PC-9 (cell line): Measurements from ENCODE around the gene SYNM. TPM values are rescaled to one million over a fixed set of nuclear protein-coding genes. Genes with fewer than 3 reads are reported as not detected.

Experiments
- BruUV-seq: library from RNA; stranded (reverse); fragments of 400-500 nt; replicated peaks from 2 replicates; lab custom pipeline; 2021; lab: Mats Ljungman, UMichigan
- CTCF ChIA-PET: fragments of 300-600 bp; sonication (Branson Sonifier 250); formaldehyde crosslinking; loops from one replicate; lab custom pipeline; 2022; ENCODE audit warnings: antibody characterized with exemption; lab: Charles Lee
- POLR2A ChIA-PET: fragments of 300-600 bp; sonication (Branson Sonifier 250); formaldehyde crosslinking; loops from one replicate; lab custom pipeline; 2022; ENCODE audit warnings: antibody characterized with exemption; ENCODE audit not compliant: unreplicated experiment; lab: Charles Lee
- DNase-seq, 2 experiments: peaks; one replicate each; pipeline versions ENCODE4 v3.0.0 to v3.0.0-alpha.2; 2015 to 2022; ENCODE audit warnings: mixed read lengths in 1 of 2
- H2AFZ ChIP-seq: fragments of 200-600 bp; sonication (generic); 2 replicates; pipeline ENCODE4 v1.8.1; 2017; ENCODE audit warnings: antibody characterized with exemption
- H3F3A ChIP-seq: fragments of 200-600 bp; sonication (generic); 2 replicates; pipeline ENCODE4 v1.8.1; 2017; ENCODE audit warnings: antibody characterized with exemption, mild to moderate bottlenecking, low read depth; ENCODE audit not compliant: insufficient read depth
- H3K27ac ChIP-seq: fragments of 200-600 bp; sonication (generic); 2 replicates; pipeline ENCODE4 v1.6.1; 2016; ENCODE audit warnings: mixed run types
- H3K27me3 ChIP-seq: fragments of 200-600 bp; sonication (generic); 2 replicates; pipeline ENCODE4 v1.6.1; 2016; ENCODE audit warnings: low read depth, mixed run types; ENCODE audit not compliant: insufficient read depth
- H3K36me3 ChIP-seq: fragments of 200-600 bp; sonication (generic); 2 replicates; pipeline ENCODE4 v1.6.1; 2016; ENCODE audit warnings: low read depth, mixed run types
- H3K4me1 ChIP-seq: fragments of 200-600 bp; sonication (generic); replicated peaks from 2 replicates; pipeline ENCODE4 v1.6.1; 2016; ENCODE audit warnings: mixed run types; ENCODE audit not compliant: insufficient read depth
- H3K4me2 ChIP-seq: fragments of 200-600 bp; sonication (generic); 2 replicates; pipeline ENCODE4 v1.6.1; 2017; ENCODE audit warnings: mixed run types
- H3K4me3 ChIP-seq: fragments of 200-600 bp; sonication (generic); 2 replicates; pipeline ENCODE4 v1.6.1; 2016; ENCODE audit warnings: mixed run types
- H3K79me2 ChIP-seq: fragments of 200-600 bp; sonication (generic); 2 replicates; pipeline ENCODE4 v1.6.1; 2017; ENCODE audit warnings: low read depth, mixed run types
- H3K9me2 ChIP-seq: fragments of 200-600 bp; sonication (generic); 2 replicates; pipeline ENCODE4 v1.8.1; 2017; ENCODE audit warnings: mild to moderate bottlenecking; ENCODE audit not compliant: insufficient read depth
- H3K9me3 ChIP-seq: fragments of 200-600 bp; sonication (generic); 2 replicates; pipeline ENCODE4 v1.8.1; 2016; ENCODE audit warnings: low read depth; ENCODE audit not compliant: insufficient read depth
- H4K20me1 ChIP-seq: fragments of 200-600 bp; sonication (generic); 2 replicates; pipeline ENCODE4 v1.8.1; 2017; ENCODE audit not compliant: insufficient read depth
- EZH2 ChIP-seq: fragments of 200-600 bp; sonication (generic); IDR thresholded peaks from 2 replicates; pipeline ENCODE4 v1.8.0; 2017; ENCODE audit warnings: antibody characterized with exemption, low read depth
- intact Hi-C: fragments of 100-400 bp; cut with micrococcal nuclease; formaldehyde crosslinking; loops from one replicate; pipeline ENCODE4 v1.10.0; 2022; ENCODE audit not compliant: unreplicated experiment
- total RNA-seq: library from RNA; stranded (reverse); gene quantifications from 2 replicates; pipeline ENCODE4 v1.2.3, GENCODE V29; 2021
- TF ChIP-seq, protein P1 (sequence below): fragments of 200-600 bp; sonication (generic); conservative IDR thresholded peaks from 2 replicates; pipeline ENCODE4 v1.6.1; 2017; ENCODE audit warnings: mixed run types, antibody characterized with exemption, mild to moderate bottlenecking, moderate library complexity

SYNM gene
- total RNA-seq, 1 experiment from 2014 or later = 2.4 TPM

DNA sequence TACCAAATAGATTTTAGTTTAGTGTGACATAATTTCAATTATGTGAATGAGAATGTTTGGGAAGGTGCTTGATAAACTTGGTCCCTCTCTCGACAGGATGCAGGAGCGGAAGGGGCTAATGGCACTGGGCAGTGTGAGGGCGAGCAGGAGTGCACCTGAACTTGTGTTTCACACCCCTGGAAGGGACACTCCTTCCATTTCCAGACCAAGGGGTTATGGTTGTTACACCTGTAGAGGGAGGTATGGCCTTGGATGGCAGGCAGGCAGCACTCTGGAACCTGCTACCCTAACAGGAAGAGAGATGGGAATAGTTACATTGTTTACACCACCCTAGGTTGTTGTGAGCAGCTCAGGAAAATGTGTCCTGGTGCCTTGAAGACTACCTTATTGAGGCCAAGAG, 22.1 kb downstream of the SYNM start:
- Histone ChIP-seq H3K4me3 (no peak overlapping the region), H3F3A (peaks cover 27% of the 10 kb centered on the region), H3K4me1 (peaks cover 38% of the 10 kb centered on the region), H3K9me2 (no peaks in the 10 kb centered on the region), H3K79me2 (no peaks in the 10 kb centered on the region), H3K9me3 (no peaks in the 10 kb centered on the region), H2AFZ (no peak overlapping the region), H4K20me1 (no peaks in the 10 kb centered on the region), H3K27me3 (no peaks in the 10 kb centered on the region), H3K27ac (no peak overlapping the region), H3K4me2 (no peak overlapping the region), H3K36me3 (no peaks in the 10 kb centered on the region)
- no peak for DNase-seq
- ChIA-PET CTCF (no interaction called here), POLR2A (no interaction called here)
- TF ChIP-seq, protein P1, sequence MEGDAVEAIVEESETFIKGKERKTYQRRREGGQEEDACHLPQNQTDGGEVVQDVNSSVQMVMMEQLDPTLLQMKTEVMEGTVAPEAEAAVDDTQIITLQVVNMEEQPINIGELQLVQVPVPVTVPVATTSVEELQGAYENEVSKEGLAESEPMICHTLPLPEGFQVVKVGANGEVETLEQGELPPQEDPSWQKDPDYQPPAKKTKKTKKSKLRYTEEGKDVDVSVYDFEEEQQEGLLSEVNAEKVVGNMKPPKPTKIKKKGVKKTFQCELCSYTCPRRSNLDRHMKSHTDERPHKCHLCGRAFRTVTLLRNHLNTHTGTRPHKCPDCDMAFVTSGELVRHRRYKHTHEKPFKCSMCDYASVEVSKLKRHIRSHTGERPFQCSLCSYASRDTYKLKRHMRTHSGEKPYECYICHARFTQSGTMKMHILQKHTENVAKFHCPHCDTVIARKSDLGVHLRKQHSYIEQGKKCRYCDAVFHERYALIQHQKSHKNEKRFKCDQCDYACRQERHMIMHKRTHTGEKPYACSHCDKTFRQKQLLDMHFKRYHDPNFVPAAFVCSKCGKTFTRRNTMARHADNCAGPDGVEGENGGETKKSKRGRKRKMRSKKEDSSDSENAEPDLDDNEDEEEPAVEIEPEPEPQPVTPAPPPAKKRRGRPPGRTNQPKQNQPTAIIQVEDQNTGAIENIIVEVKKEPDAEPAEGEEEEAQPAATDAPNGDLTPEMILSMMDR = no peak
- TF ChIP-seq EZH2 = no peak
- BruUV-seq = no TSS peak
- intact Hi-C loops = no loop called here

DNA sequence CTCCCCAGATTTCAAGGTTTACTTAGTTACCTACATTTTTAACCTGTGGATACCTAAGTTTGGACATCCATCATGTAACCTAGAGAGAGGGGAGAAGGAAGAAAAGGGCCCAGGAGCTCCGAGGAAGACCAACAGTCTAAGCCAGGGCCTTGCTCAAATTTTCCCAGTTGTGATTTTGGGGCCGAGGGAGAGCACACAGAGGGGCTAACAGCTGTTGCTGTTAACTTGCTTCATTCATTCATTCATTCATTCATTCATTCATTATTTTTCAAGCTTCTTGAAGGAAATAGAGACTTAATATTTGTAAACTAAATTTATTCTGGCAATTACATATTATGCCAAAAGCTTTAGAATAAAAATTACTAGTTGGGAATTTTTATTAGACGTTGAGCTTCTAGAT, 22.9 kb downstream of the SYNM start:
- no peaks in the 10 kb centered on the region for H3K9me3 ChIP-seq
- H3K79me2 ChIP-seq = no peaks in the 10 kb centered on the region
- no peak overlapping the region for H3K4me3 ChIP-seq
- ChIA-PET POLR2A (no interaction called here), CTCF (no interaction called here)
- DNase-seq = no peak
- TF ChIP-seq, protein P1 = no peak
- TF ChIP-seq EZH2 = no peak
- no peak overlapping the region for H3K27ac ChIP-seq
- H3K4me2 ChIP-seq = no peak overlapping the region
- no TSS peak for BruUV-seq
- intact Hi-C loops = no loop called here
- no peaks in the 10 kb centered on the region for H3K9me2 ChIP-seq
- H3K36me3 ChIP-seq = no peaks in the 10 kb centered on the region
- H3F3A ChIP-seq = peaks cover 23% of the 10 kb centered on the region
- H4K20me1 ChIP-seq = no peaks in the 10 kb centered on the region
- no peak overlapping the region for H2AFZ ChIP-seq
- no peaks in the 10 kb centered on the region for H3K27me3 ChIP-seq
- H3K4me1 ChIP-seq = peaks cover 30% of the 10 kb centered on the region

DNA sequence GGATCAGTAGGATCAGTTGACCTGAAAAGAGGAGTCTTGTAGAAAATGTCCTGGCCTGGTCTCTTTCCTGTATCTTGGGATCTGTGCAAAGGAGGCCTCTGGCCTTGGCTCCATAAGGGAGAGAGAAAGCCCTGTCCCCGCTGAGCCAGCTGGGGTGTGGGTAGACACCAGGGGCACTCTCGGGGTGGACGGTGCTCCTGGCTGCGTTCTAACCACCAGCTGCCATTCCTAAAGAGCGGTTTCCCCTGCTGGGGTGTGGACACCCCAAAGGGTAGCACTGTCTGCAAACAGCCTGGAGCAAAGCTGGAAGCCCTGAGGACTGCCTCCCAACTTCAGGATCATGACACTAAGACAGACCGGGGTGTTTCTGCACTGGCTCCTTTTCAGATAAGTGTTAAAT, 23.5 kb downstream of the SYNM start:
- Histone ChIP-seq H3K36me3 (no peaks in the 10 kb centered on the region), H3K27me3 (no peaks in the 10 kb centered on the region), H3K4me2 (peak overlapping the region; percentile 24; the same call in 1 of the 2 replicates), H3F3A (peaks cover 16% of the 10 kb centered on the region), H3K79me2 (no peaks in the 10 kb centered on the region), H2AFZ (no peak overlapping the region), H3K4me3 (no peak overlapping the region), H3K9me3 (no peaks in the 10 kb centered on the region), H3K4me1 (peaks cover 23% of the 10 kb centered on the region), H3K27ac (no peak overlapping the region), H4K20me1 (no peaks in the 10 kb centered on the region), H3K9me2 (no peaks in the 10 kb centered on the region)
- BruUV-seq = no TSS peak
- TF ChIP-seq, protein P1 = no peak
- no peak for TF ChIP-seq EZH2
- no peak for DNase-seq
- POLR2A ChIA-PET = interaction anchor here (0.6 kb wide), 1 partner anchor 123 kb away, joined by 3 read pairs; no protein-coding TSS in a partner anchor
- intact Hi-C loops = no loop called here
- CTCF ChIA-PET = no interaction called here
